NCI-H1417 (cell line): ENCODE measurements around the gene KIF16B.

ENCODE experiments used
- DNase-seq, 3 experiments: peaks; one replicate each; lab custom pipeline; 2025; lab: John Stamatoyannopoulos, UW

Gene KIF16B

GRCh38 chr20:16555754-16556153 lies 17.5 kb downstream of the KIF16B start:
- DNase-seq = no peak

- DNase-seq = no peak
Measured at GRCh38 chr20:16554766-16555543, 18.3 kb downstream of the KIF16B start.

- DNase-seq = no peak
Measured at GRCh38 chr20:16553684-16554083, 19.6 kb downstream of the KIF16B start.

GRCh38 chr20:16553101-16553500 lies 20.1 kb downstream of the KIF16B start:
- no peak for DNase-seq

GRCh38 chr20:16552015-16552414 lies 21.2 kb downstream of the KIF16B start:
- DNase-seq = no peak

- DNase-seq = peak in 2 of 3 experiments; percentile 40 to 75
Measured at GRCh38 chr20:16551607-16552006, 21.6 kb downstream of the KIF16B start.

GRCh38 chr20:16548068-16548672 lies 25.1 kb downstream of the KIF16B start:
- DNase-seq = no peak

GRCh38 chr20:16544949-16545348 lies 28.3 kb downstream of the KIF16B start:
- DNase-seq = no peak

- DNase-seq = peak in 1 of 3 experiments; percentile 14
Measured at GRCh38 chr20:16542477-16542876, 30.8 kb downstream of the KIF16B start.

GRCh38 chr20:16541878-16542277 lies 31.4 kb downstream of the KIF16B start:
- no peak for DNase-seq

GRCh38 chr20:16541226-16541625 lies 32.0 kb downstream of the KIF16B start:
- no peak for DNase-seq

- no peak for DNase-seq
Measured at GRCh38 chr20:16539280-16540021, 33.8 kb downstream of the KIF16B start.

GRCh38 chr20:16538779-16539178 lies 34.5 kb downstream of the KIF16B start:
- no peak for DNase-seq

GRCh38 chr20:16537918-16538317 lies 35.3 kb downstream of the KIF16B start:
- no peak for DNase-seq

- DNase-seq = no peak
Measured at GRCh38 chr20:16537025-16537665, 36.1 kb downstream of the KIF16B start.

- DNase-seq = no peak
Measured at GRCh38 chr20:16535277-16535676, 38.0 kb downstream of the KIF16B start.

- no peak for DNase-seq
Measured at GRCh38 chr20:16533502-16533901, 39.7 kb downstream of the KIF16B start.

- no peak for DNase-seq
Measured at GRCh38 chr20:16531485-16531884, 41.8 kb downstream of the KIF16B start.

GRCh38 chr20:16530201-16530681 lies 43.0 kb downstream of the KIF16B start:
- no peak for DNase-seq

GRCh38 chr20:16528078-16528477 lies 45.2 kb downstream of the KIF16B start:
- peak; percentile 9 to 88 (median 70) for DNase-seq

GRCh38 chr20:16527438-16527837 lies 45.8 kb downstream of the KIF16B start:
- no peak for DNase-seq
